Endodermal cell (in vitro differentiated cells): ENCODE results near the gene GSTA4. TPM values are rescaled to one million over a fixed set of nuclear protein-coding genes. Genes with fewer than 3 reads are reported as not detected.
A peak's percentile ranks its signal among the peaks of the same experiment; 100 is the strongest.

ENCODE experiments used
- DNase-seq: peaks from one replicate; pipeline ENCODE4 v3.0.0-alpha.2; 2017
- H3K27ac ChIP-seq: 2 replicates; pipeline ENCODE4 v1.5.1; 2013; ENCODE audit warnings: mild to moderate bottlenecking, low read depth, low read length, moderate library complexity
- H3K27me3 ChIP-seq: 2 replicates; pipeline ENCODE4 v1.6.1; 2013; ENCODE audit warnings: mild to moderate bottlenecking, low read length, moderate library complexity; ENCODE audit not compliant: insufficient read depth, control insufficient read depth, poor library complexity, severe bottlenecking
- H3K36me3 ChIP-seq: 2 replicates; pipeline ENCODE4 v1.7.0; 2013; ENCODE audit warnings: mild to moderate bottlenecking, low read length, moderate library complexity; ENCODE audit not compliant: control insufficient read depth, insufficient read depth
- H3K4me1 ChIP-seq: one replicate; pipeline ENCODE4 v1.7.0; 2013; ENCODE audit warnings: low read length; ENCODE audit not compliant: control insufficient read depth, insufficient read depth
- H3K4me3 ChIP-seq: 2 replicates; pipeline ENCODE4 v1.5.1; 2013; ENCODE audit warnings: mild to moderate bottlenecking, low read length, moderate library complexity
- H3K9ac ChIP-seq: 2 replicates; pipeline ENCODE4 v1.6.1; 2013; ENCODE audit warnings: mild to moderate bottlenecking, low read length, moderate library complexity; ENCODE audit not compliant: poor library complexity, severe bottlenecking; ENCODE audit errors: extremely low read depth
- H3K9me3 ChIP-seq: 2 replicates; pipeline ENCODE4 v1.6.1; 2013; ENCODE audit warnings: mild to moderate bottlenecking, low read length, moderate library complexity; ENCODE audit not compliant: control insufficient read depth
- H3K27ac Mint-ChIP-seq: 2 replicates; pipeline ENCODE4 v1.8.0; 2020; ENCODE audit warnings: mixed read lengths
- H3K27me3 Mint-ChIP-seq: 2 replicates; pipeline ENCODE4 v1.8.0; 2021; ENCODE audit warnings: mild to moderate bottlenecking, mixed read lengths; ENCODE audit not compliant: insufficient read depth
- H3K36me3 Mint-ChIP-seq: 2 replicates; pipeline ENCODE4 v1.8.0; 2020; ENCODE audit warnings: low read depth, mixed read lengths
- H3K4me1 Mint-ChIP-seq: 2 replicates; pipeline ENCODE4 v1.8.0; 2020; ENCODE audit warnings: mixed read lengths
- H3K4me3 Mint-ChIP-seq: 2 replicates; pipeline ENCODE4 v1.8.0; 2020; ENCODE audit warnings: mild to moderate bottlenecking, moderate library complexity, mixed read lengths
- H3K9me3 Mint-ChIP-seq: 2 replicates; pipeline ENCODE4 v1.8.0; 2020; ENCODE audit warnings: mild to moderate bottlenecking, mixed read lengths
- CTCF ChIP-seq: fragments of 200-600 bp; sonication (generic); conservative IDR thresholded peaks from 2 replicates; pipeline ENCODE4 v1.5.0; 2021; ENCODE audit warnings: antibody characterized with exemption, mild to moderate bottlenecking
- WGBS, 2 experiments: methylation state at CpG; one replicate each; pipeline versions ENCODE4 v1.1.5 to v1.1.7; 2013; ENCODE audit warnings: missing lambda C conversion rate in 2 of 2, mixed read lengths in 1 of 2; ENCODE audit not compliant: insufficient coverage in 1 of 2, insufficient read length in 1 of 2; 5-methylcytosine and 5-hydroxymethylcytosine counted together
- total RNA-seq, 2 donors: library from RNA; stranded (reverse); fragmentation: NEBNext Ultra II Directional in 1 of 2; extraction: Animal tissue kit (Norgen Biotek cat#: 25700) in 1 of 2; gene quantifications; 2 replicates in 1 of 2; 3 replicates in 1 of 2; pipeline ENCODE4 v1.2.1, GENCODE V29; 2021

Gene GSTA4
- total RNA-seq, 2 donors from 2014 or later: 22.0 to 36.1 TPM

GRCh38 chr6:53043581-53043980 is 48.5 kb upstream of the GSTA4 start:
- no peak overlapping the region for H3K27ac ChIP-seq
- no peak for TF ChIP-seq CTCF
- Mint-ChIP-seq H3K4me3 (no peak overlapping the region), H3K9me3 (no peaks in the 10 kb centered on the region), H3K4me1 (peaks cover 18% of the 10 kb centered on the region), H3K27me3 (no peaks in the 10 kb centered on the region), H3K36me3 (peaks cover 24% of the 10 kb centered on the region), H3K27ac (peak overlapping the region; percentile 23)
- H3K4me3 ChIP-seq: no peak overlapping the region
- no peak overlapping the region for H3K9ac ChIP-seq
- peaks cover 18% of the 10 kb centered on the region for H3K36me3 ChIP-seq
- H3K27me3 ChIP-seq: no peaks in the 10 kb centered on the region
- H3K4me1 ChIP-seq: peaks cover 13% of the 10 kb centered on the region
- H3K9me3 ChIP-seq: no peaks in the 10 kb centered on the region
- DNase-seq: peak; percentile 58

GRCh38 chr6:53042112-53042511 is 47.0 kb upstream of the GSTA4 start:
- Mint-ChIP-seq H3K9me3 (no peaks in the 10 kb centered on the region), H3K4me1 (peaks cover 18% of the 10 kb centered on the region), H3K36me3 (peaks cover 24% of the 10 kb centered on the region), H3K27me3 (no peaks in the 10 kb centered on the region), H3K27ac (no peak overlapping the region), H3K4me3 (no peak overlapping the region)
- 96 to 100% methylated on average over 3 of the region's 4 CpGs for WGBS, 2 experiments
- Histone ChIP-seq H3K9ac (no peak overlapping the region), H3K27ac (no peak overlapping the region), H3K9me3 (no peaks in the 10 kb centered on the region), H3K4me1 (peaks cover 13% of the 10 kb centered on the region), H3K27me3 (no peaks in the 10 kb centered on the region), H3K4me3 (no peak overlapping the region), H3K36me3 (peaks cover 18% of the 10 kb centered on the region)
- no peak for TF ChIP-seq CTCF
- DNase-seq: no peak

GRCh38 chr6:53041356-53041755 is 46.3 kb upstream of the GSTA4 start:
- H3K27ac Mint-ChIP-seq: no peak overlapping the region
- no peak overlapping the region for H3K9ac ChIP-seq

More at GRCh38 chr6:53041356-53041755, 46.3 kb upstream of the GSTA4 start:
- H3K4me3 Mint-ChIP-seq: no peak overlapping the region
- H3K4me3 ChIP-seq: no peak overlapping the region
- peaks cover 18% of the 10 kb centered on the region for H3K4me1 Mint-ChIP-seq
- no peak for TF ChIP-seq CTCF
- 93 to 96% methylated on average over 3 to 4 of the region's 4 CpGs for WGBS, 2 experiments
- H3K36me3 Mint-ChIP-seq: peaks cover 28% of the 10 kb centered on the region
- H3K4me1 ChIP-seq: peaks cover 13% of the 10 kb centered on the region
- H3K36me3 ChIP-seq: peaks cover 18% of the 10 kb centered on the region
- H3K27me3 Mint-ChIP-seq: no peaks in the 10 kb centered on the region
- no peak overlapping the region for H3K27ac ChIP-seq
- no peaks in the 10 kb centered on the region for H3K9me3 ChIP-seq
- DNase-seq: no peak
- no peaks in the 10 kb centered on the region for H3K9me3 Mint-ChIP-seq
- H3K27me3 ChIP-seq: no peaks in the 10 kb centered on the region
